CD1c-positive myeloid dendritic cell (primary cell): ENCODE data around the gene PAK2.
A peak's percentile ranks its signal among the peaks of the same experiment; 100 is the strongest.
"Not testable (repeated sequence)": the region's sequence is repeated elsewhere in the genome, so short reads cannot be mapped to it uniquely, and the experiment has no call there.

Experiments used
- DNase-seq: peaks from one replicate; pipeline ENCODE4 v3.0.0-alpha.2; 2016; ENCODE audit errors: extremely low spot score

PAK2 gene

GRCh38 chr3:196782511-196782910 lies 42.9 kb downstream of the PAK2 start:
- no peak for DNase-seq

- no peak for DNase-seq
Observed at GRCh38 chr3:196788528-196788927, 48.9 kb downstream of the PAK2 start.

DNA sequence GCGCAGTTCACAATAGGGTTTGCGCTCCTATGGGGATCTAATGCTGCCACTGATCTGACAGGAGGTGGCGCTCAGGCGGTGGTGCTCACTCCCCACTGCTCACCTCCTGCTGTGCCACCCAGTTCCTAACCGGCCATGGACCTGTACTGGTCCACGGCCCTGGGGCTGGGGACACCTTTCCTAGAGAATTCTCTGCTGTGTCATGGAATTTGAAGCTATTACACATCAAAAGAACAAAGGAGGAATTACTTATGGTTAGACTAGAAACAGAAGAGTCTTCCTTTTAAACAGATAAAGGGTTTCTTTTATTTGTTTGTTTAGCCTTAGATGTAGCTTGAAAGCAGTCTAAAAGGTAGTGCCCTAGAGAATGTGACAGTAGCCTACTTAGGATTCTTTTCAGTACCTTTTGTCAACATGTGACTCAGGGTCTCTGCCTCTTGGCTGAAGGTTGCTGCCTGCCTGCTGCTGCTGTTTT lies 50.3 kb downstream of the PAK2 start:
- DNase-seq, result no peak

DNA sequence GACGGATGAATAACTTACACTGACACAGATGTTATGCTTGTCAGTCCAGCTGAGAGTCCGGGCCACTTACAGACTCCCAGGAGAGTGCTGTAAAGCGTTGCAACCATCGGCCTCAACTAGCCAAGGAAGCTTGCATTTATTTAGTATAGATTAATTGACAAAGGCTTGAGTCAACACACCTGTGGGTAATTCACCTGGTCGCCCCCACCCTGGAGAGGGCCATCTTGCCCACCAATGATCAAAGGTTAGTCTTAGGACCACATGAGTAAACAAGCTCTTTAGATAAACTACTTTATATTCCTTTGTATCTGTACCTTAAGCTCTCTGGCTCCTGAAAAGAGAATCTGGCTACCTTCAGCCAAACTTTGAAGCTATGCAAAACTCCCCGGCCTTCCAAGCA lies 51.0 kb downstream of the PAK2 start:
- DNase-seq, result no peak

- no peak for DNase-seq
Observed at GRCh38 chr3:196792771-196793170, 53.1 kb downstream of the PAK2 start.

DNA sequence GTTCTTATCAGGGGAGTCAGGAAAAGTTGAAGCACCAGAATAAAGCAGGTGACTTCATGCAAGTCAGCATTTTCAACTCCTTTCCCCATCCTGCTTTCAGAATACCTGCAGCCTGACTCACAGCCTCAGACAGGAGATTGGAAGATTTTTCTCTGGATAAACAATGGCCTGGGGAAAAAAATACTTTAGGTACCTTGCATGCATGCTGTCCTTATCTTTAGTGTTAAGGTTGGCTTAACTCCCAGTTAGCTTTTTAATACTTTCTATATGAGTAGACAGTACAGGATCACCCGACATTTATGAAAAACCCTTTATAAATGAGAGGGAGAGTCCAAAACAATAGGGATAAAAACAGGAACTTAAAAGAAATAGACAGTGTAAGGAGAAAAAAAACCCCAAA lies 53.6 kb downstream of the PAK2 start:
- no peak for DNase-seq

DNA sequence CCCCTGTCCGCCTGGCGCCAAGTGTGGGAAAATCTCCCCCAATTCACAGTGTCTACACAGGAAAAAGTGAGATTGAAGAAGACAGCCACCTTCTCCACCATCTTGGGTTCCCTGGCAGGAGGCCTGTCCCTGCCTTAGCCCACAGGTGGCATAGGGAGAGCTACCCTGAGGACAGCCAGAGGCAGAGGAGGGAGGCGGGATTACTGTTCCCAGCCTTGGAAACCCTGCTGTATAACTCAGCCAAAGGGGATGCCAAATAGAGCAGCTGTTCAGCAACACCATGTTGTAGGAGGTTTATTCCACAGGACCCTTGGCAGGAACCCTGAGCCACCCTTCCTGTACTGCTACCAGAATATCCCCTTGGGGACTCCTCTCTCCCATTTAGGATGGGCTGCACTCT lies 54.8 kb downstream of the PAK2 start:
- DNase-seq, result no peak

DNA sequence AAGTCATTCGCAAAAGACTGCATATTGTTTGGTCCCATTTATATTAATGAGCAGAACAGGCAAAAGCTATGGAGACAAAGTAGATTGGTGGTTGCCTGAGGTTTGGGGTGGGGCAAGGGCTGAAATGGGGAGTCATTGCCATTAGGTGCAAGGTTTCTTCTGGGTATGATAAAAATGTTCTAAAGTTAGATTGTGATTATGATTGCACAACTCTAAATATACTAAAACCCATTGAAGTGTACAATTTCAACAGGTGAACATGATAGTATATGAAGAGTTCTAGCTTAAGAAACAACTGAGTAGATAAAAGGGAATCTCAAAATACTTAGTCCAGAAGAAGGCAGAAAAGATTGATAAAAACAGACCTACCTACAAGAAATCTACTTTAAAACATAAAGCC lies 56.7 kb downstream of the PAK2 start:
- no peak for DNase-seq

- DNase-seq, result no peak
Observed at GRCh38 chr3:196800742-196801434, 61.2 kb downstream of the PAK2 start.

GRCh38 chr3:196803891-196804468 lies 64.3 kb downstream of the PAK2 start:
- no peak for DNase-seq

- no peak for DNase-seq
Observed at GRCh38 chr3:196804773-196805172, 65.1 kb downstream of the PAK2 start.

DNA sequence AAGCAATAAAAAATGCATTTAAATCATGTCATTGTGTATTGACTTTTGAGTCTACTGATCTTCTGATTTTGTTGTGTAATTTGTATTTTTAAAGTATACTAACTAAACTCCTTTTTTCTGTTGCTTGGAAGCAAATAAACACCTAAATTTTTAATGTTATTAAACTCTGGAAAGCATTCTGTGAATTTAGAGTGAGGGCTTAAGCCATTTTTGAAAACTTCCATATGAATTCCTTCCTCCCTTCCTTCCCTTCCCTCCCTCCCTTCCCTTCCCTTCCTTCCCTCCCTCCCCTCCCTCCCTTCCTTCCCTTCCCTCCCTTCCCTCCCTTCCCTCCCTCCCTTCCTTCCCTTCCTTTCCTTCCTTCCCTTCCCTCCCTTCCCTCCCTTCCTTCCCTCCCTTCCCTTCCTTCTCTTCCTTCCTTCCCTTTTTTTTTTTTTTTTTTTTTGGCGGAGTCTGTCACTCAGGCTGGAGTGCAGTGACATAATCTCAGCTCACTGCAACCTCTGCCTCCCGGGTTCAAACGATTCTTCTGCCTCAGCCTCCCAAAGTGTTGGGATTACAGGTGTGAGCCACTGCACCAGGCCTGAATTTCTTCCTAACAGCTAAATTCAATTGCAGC lies 71.4 kb downstream of the PAK2 start:
- DNase-seq, result no peak

DNA sequence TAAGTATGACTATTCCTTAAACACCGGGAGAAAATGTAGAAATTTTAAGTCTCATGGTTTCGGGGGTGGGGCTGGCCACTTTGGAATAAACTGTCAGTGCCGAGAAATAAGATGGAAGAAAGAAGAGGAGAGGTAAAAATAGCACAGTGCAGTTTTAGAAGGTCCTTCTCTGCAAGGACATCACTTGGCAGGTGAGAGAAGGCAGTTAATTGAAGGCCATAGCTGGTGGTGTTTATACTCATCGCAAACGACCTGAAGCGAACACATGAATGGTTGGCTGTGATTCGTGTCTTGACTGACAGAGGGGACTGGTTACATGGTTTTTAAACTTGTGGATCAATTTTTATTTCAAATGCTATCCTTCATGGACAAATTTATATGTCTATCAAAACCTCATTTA lies 73.2 kb downstream of the PAK2 start:
- DNase-seq, result no peak

GRCh38 chr3:196813903-196814302 lies 74.2 kb downstream of the PAK2 start:
- no peak for DNase-seq

DNA sequence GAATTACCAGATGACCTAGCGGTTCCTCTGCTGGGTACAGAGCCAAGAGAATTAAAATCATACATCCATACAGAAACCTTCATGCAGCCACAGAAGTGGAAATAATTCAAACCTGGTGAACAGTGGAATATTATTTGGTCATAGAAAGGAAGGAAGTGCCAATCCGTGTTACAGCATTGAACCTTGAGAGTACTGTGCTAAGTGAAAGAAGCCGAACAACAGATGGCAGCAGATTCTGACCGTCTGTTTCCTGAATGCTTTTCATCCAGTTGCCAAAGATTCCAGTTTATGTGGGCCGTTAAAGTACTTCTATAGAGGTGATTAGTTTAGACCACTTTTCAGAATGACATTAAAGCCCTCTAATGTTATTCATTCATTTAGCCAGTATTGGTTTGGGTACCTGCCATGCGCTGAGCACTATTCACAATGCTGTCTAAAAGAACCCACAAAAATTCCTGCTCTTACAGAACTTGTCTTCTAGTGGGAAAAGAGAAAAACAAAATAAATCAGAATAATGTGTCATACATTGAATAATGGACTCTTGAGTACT lies 82.2 kb downstream of the PAK2 start:
- no peak for DNase-seq

GRCh38 chr3:196829651-196830050 lies 90.0 kb downstream of the PAK2 start:
- DNase-seq, result not testable (repeated sequence)

- no peak for DNase-seq
Observed at GRCh38 chr3:196835086-196835485, 95.4 kb downstream of the PAK2 start.

DNA sequence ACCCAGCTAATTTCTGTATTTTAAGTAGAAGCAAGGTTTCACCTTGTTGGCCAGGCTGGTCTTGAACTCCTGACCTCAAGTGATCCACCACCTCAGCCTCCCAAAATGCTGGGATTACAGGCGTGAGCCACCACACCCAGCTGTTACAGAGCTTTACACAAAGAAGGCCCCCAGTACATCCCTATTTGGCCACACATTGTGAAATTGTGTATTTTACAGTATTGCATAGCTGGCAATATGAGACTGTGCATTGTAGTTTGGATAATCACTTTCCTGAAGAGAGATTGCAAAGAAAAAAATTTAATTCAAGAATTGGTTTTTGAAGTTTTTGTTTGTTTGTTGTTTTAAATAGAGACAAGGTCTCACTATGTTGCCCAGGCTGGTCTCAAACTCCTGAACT lies 97.0 kb downstream of the PAK2 start:
- DNase-seq, result not testable (repeated sequence)

DNA sequence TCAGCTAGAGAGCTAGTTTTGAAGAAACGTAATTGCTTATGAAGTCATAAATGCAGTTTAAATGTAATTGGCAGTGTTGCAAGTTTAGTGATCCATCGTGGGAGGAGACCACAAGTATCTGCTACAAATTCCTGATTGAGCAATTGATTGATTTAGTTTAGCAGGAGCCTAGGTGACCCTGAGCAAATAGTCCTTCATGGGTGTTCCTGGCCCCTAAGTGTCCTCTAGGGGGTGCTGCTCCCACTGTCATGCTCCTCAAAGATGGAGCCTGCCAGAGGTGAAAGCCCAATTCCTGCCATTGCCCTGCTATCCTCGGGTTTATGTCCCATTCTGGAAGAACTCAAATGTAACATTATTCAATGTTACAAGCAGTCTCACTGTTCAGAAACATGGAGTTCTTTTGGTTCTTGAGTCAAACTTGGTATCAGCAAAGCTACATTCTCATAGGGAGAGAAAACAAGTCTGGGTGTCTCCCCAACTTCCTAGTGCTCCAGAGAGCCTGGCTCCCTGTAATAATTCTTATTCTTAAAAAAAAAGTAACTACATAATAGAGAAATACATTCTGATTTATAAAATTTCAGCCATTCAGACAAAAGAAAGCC lies 98.3 kb downstream of the PAK2 start:
- DNase-seq, result peak; percentile 75

GRCh38 chr3:196839351-196839750 lies 99.7 kb downstream of the PAK2 start:
- not testable (repeated sequence) for DNase-seq

DNA sequence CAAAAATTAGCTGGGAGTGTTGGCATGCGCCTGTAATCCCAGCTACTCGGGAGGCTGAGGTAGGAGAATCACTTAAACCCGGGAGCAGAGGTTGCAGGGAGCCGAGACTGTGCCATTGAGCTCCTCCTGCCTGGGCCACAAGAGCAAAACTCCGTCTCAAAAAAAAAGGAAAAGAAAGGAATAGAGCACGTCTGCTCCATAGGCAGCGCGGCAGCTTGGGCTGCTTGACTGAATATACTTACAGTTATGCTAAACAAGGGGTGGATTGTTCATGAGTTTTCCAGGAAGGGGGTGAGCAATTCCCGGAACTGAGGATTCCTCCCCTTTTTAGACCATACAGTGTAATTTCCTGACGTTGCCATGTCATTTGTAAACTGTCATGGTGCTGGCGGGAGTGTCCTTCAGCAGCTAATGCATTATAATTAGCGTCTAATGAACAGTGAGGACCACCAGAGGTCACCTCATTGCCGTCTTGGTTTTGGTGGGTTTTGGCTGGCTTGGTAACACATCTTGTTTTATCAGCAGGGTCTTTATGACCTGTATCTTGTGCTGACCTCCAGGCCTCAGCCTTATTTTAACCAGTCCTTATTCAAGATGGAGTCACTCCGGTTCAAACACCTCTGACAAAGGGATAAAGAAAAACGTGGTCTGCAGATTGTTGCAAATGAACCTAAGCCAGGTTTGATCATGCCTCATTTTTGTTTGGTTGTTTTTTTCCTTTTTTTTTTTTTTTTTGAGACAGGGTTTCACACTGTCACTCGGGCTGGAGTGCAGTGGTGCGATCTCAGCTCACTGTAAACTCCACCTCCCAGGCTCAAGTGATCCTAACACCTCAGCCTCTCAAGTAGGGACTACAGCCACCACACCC lies 103.1 kb downstream of the PAK2 start:
- no peak for DNase-seq
